ENCODE data around the gene STX16.

DNA sequence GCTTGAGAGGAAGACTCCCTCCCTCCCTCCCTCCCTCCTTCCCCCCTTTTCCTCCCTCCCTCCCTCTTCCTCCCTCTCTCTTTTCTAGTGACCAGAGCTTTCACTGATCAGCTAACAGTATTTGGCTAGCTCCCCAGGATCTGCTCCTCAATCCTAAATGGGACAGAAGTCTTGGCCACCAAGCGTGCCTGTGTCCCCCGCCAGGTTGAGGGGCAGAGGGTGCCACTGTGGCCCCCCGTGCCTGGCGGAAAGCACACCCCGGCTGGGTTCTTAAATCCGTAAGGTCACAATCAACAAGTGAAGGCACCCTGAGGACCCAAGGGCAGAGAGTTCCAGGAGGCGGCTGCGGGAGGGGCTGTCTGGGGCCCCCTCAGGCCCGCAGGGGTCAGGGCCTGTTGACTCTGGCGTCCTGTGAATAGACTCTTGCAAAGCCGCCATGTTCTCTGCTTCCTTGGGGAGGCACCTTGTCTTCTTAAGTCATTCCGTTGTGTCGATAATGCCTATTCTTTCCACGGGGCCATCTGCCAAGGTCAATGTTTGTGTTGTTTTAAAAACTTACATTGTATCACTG is 38.9 kb upstream of the STX16 start:
- TF ChIP-seq CTCF (IDR thresholded peaks at IDR 0.05 in 4 of 5, conservative IDR thresholded peaks at IDR 0.05 in 1 of 5): no peak
- no peak for TF ChIP-seq POLR2A (IDR thresholded peaks at IDR 0.05)
